PC-3 (cell line): Measurements from ENCODE around the gene RXFP2. TPM values are rescaled to one million over a fixed set of nuclear protein-coding genes. Genes with fewer than 3 reads are reported as not detected.

Experiments
- ATAC-seq: fragments of 200-7000 bp; cut with Tn5 transposase; 2 replicates; pipeline ENCODE4 v1.9.1; 2020; ENCODE audit warnings: mild to moderate bottlenecking, moderate library complexity
- BruUV-seq: library from RNA; stranded (reverse); fragments of 400-500 nt; replicated peaks from 2 replicates; lab custom pipeline; 2021; lab: Mats Ljungman, UMichigan
- CTCF ChIA-PET: fragments of 300-600 bp; sonication (Branson Sonifier 250); formaldehyde crosslinking; loops from one replicate; lab custom pipeline; 2022; ENCODE audit warnings: antibody characterized with exemption; lab: Charles Lee
- POLR2A ChIA-PET: fragments of 300-600 bp; sonication (Branson Sonifier 250); formaldehyde crosslinking; loops from one replicate; lab custom pipeline; 2022; ENCODE audit warnings: antibody characterized with exemption; ENCODE audit not compliant: unreplicated experiment; lab: Charles Lee
- DNase-seq: peaks from one replicate; pipeline ENCODE4 v3.0.0-alpha.2; 2015
- H2AFZ ChIP-seq: fragments of 300-600 bp; sonication (generic); 2 replicates; pipeline ENCODE4 v1.6.0; 2016; ENCODE audit warnings: antibody characterized with exemption, low read length
- H3F3A ChIP-seq: fragments of 300-600 bp; sonication (generic); one replicate; pipeline ENCODE4 v1.6.0; 2017; ENCODE audit warnings: antibody characterized with exemption, low read length, control low read depth, mild to moderate bottlenecking; ENCODE audit not compliant: unreplicated experiment
- H3K27ac ChIP-seq: fragments of 300-600 bp; sonication (generic); 2 replicates; pipeline ENCODE4 v1.5.1; 2016; ENCODE audit warnings: mild to moderate bottlenecking, low read length
- H3K27me3 ChIP-seq: fragments of 300-600 bp; sonication (generic); 2 replicates; pipeline ENCODE4 v1.6.1; 2016; ENCODE audit warnings: low read length, mixed read lengths
- H3K36me3 ChIP-seq: fragments of 300-600 bp; sonication (generic); 2 replicates; pipeline ENCODE4 v1.6.1; 2016; ENCODE audit warnings: low read depth, mixed run types, low read length, mixed read lengths
- H3K4me1 ChIP-seq: fragments of 300-600 bp; sonication (generic); 2 replicates; pipeline ENCODE4 v1.5.1; 2016; ENCODE audit warnings: low read length; ENCODE audit not compliant: insufficient read depth
- H3K4me2 ChIP-seq: fragments of 300-600 bp; sonication (generic); 2 replicates; pipeline ENCODE4 v1.6.0; 2016; ENCODE audit warnings: low read length
- H3K4me3 ChIP-seq: fragments of 300-600 bp; sonication (generic); 2 replicates; pipeline ENCODE4 v1.5.1; 2016; ENCODE audit warnings: mild to moderate bottlenecking, low read length, mixed read lengths
- H3K79me2 ChIP-seq: fragments of 300-600 bp; sonication (generic); 2 replicates; pipeline ENCODE4 v1.6.1; 2017; ENCODE audit warnings: low read length, mixed read lengths
- H3K9ac ChIP-seq: fragments of 300-600 bp; sonication (generic); 2 replicates; pipeline ENCODE4 v1.6.0; 2016; ENCODE audit warnings: mild to moderate bottlenecking, low read length
- H3K9me2 ChIP-seq: fragments of 300-600 bp; sonication (generic); replicated peaks from 2 replicates; pipeline ENCODE4 v1.6.1; 2016; ENCODE audit warnings: mixed run types, low read length, mixed read lengths
- H3K9me3 ChIP-seq: fragments of 300-600 bp; sonication (generic); 2 replicates; pipeline ENCODE4 v1.6.1; 2016; ENCODE audit warnings: low read length, mixed read lengths
- H4K20me1 ChIP-seq: fragments of 300-600 bp; sonication (generic); 2 replicates; pipeline ENCODE4 v1.6.1; 2016; ENCODE audit warnings: low read length, mixed read lengths
- CTCF ChIP-seq: fragments of 300-600 bp; sonication (generic); conservative IDR thresholded peaks from 2 replicates; pipeline ENCODE4 v1.5.1; 2017; ENCODE audit warnings: antibody characterized with exemption, low read depth, mild to moderate bottlenecking, low read length
- EZH2 ChIP-seq: fragments of 300-600 bp; sonication (generic); IDR thresholded peaks from one replicate; pipeline ENCODE4 v1.6.1; 2017; ENCODE audit warnings: antibody characterized with exemption, mild to moderate bottlenecking, low read length; ENCODE audit not compliant: unreplicated experiment
- EZH2phosphoT487 ChIP-seq: fragments of 300-600 bp; sonication (generic); IDR thresholded peaks from 2 replicates; pipeline ENCODE4 v1.6.1; 2018; ENCODE audit warnings: mild to moderate bottlenecking, antibody characterized with exemption, low read length, borderline replicate concordance
- intact Hi-C: fragments of 100-400 bp; cut with micrococcal nuclease; formaldehyde crosslinking; loops from 2 replicates; pipeline ENCODE4 v1.9.0; 2023
- total RNA-seq: library from RNA; depleted of rRNA; stranded (reverse); fragments of >200 nt; gene quantifications from 2 replicates; pipeline ENCODE4 v1.2.3, GENCODE V29; 2014

The RXFP2 gene
- total RNA-seq, 1 experiment from 2014 or later: not detected

GRCh38 chr13:31807090-31807541 lies 67.8 kb downstream of the RXFP2 start:
- Histone ChIP-seq H3K4me2 (no peak overlapping the region), H3K36me3 (no peaks in the 10 kb centered on the region), H3K4me3 (no peak overlapping the region), H3F3A (no peaks in the 10 kb centered on the region), H3K27me3 (peaks cover 19% of the 10 kb centered on the region), H3K79me2 (no peaks in the 10 kb centered on the region), H3K27ac (no peak overlapping the region), H2AFZ (no peak overlapping the region), H3K9ac (no peak overlapping the region), H3K4me1 (no peaks in the 10 kb centered on the region), H4K20me1 (no peaks in the 10 kb centered on the region), H3K9me2 (no peaks in the 10 kb centered on the region), H3K9me3 (no peaks in the 10 kb centered on the region)
- no peak for ATAC-seq
- ChIA-PET CTCF (no interaction called here), POLR2A (no interaction called here)
- intact Hi-C loops: no loop called here
- no peak for DNase-seq
- no peak for TF ChIP-seq EZH2
- no peak for TF ChIP-seq EZH2phosphoT487
- no peak for TF ChIP-seq CTCF
- no TSS peak for BruUV-seq

GRCh38 chr13:31814536-31814935 lies 75.2 kb downstream of the RXFP2 start:
- no peaks in the 10 kb centered on the region for H3K9me2 ChIP-seq
- H3K9ac ChIP-seq: no peak overlapping the region
- H3K9me3 ChIP-seq: no peaks in the 10 kb centered on the region
- no peak for DNase-seq
- H2AFZ ChIP-seq: no peak overlapping the region
- H3K4me1 ChIP-seq: no peaks in the 10 kb centered on the region
- no peaks in the 10 kb centered on the region for H3K36me3 ChIP-seq
- H3F3A ChIP-seq: no peaks in the 10 kb centered on the region
- ChIA-PET POLR2A (no interaction called here), CTCF (no interaction called here)
- H4K20me1 ChIP-seq: no peaks in the 10 kb centered on the region
- H3K79me2 ChIP-seq: no peaks in the 10 kb centered on the region
- no peaks in the 10 kb centered on the region for H3K27me3 ChIP-seq
- H3K4me3 ChIP-seq: no peak overlapping the region
- BruUV-seq: no TSS peak
- H3K4me2 ChIP-seq: no peak overlapping the region
- TF ChIP-seq CTCF: no peak
- no peak for TF ChIP-seq EZH2
- no peak for TF ChIP-seq EZH2phosphoT487
- intact Hi-C loops: no loop called here
- no peak for ATAC-seq
- H3K27ac ChIP-seq: no peak overlapping the region

- Histone ChIP-seq H3K27me3 (no peaks in the 10 kb centered on the region), H3K4me2 (no peak overlapping the region), H3K4me1 (no peaks in the 10 kb centered on the region), H3K9me3 (no peaks in the 10 kb centered on the region), H2AFZ (no peak overlapping the region), H3K36me3 (no peaks in the 10 kb centered on the region), H3F3A (no peaks in the 10 kb centered on the region), H3K9ac (no peak overlapping the region), H4K20me1 (no peaks in the 10 kb centered on the region), H3K79me2 (no peaks in the 10 kb centered on the region), H3K27ac (no peak overlapping the region), H3K4me3 (no peak overlapping the region), H3K9me2 (no peaks in the 10 kb centered on the region)
- intact Hi-C loops: no loop called here
- no peak for ATAC-seq
- CTCF ChIA-PET: no interaction called here
- no TSS peak for BruUV-seq
- no peak for DNase-seq
- TF ChIP-seq CTCF (no peak), EZH2 (no peak), EZH2phosphoT487 (no peak)
- POLR2A ChIA-PET: no interaction called here
These were observed 76.2 kb downstream of the RXFP2 start for GRCh38 chr13:31815361-31816144.
